Measurements from ENCODE around the gene CHST3.
"Not testable (repeated sequence)": the region's sequence is repeated elsewhere in the genome, so short reads cannot be mapped to it uniquely, and the experiment has no call there.

The CHST3 gene, protein sequence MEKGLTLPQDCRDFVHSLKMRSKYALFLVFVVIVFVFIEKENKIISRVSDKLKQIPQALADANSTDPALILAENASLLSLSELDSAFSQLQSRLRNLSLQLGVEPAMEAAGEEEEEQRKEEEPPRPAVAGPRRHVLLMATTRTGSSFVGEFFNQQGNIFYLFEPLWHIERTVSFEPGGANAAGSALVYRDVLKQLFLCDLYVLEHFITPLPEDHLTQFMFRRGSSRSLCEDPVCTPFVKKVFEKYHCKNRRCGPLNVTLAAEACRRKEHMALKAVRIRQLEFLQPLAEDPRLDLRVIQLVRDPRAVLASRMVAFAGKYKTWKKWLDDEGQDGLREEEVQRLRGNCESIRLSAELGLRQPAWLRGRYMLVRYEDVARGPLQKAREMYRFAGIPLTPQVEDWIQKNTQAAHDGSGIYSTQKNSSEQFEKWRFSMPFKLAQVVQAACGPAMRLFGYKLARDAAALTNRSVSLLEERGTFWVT

DNA sequence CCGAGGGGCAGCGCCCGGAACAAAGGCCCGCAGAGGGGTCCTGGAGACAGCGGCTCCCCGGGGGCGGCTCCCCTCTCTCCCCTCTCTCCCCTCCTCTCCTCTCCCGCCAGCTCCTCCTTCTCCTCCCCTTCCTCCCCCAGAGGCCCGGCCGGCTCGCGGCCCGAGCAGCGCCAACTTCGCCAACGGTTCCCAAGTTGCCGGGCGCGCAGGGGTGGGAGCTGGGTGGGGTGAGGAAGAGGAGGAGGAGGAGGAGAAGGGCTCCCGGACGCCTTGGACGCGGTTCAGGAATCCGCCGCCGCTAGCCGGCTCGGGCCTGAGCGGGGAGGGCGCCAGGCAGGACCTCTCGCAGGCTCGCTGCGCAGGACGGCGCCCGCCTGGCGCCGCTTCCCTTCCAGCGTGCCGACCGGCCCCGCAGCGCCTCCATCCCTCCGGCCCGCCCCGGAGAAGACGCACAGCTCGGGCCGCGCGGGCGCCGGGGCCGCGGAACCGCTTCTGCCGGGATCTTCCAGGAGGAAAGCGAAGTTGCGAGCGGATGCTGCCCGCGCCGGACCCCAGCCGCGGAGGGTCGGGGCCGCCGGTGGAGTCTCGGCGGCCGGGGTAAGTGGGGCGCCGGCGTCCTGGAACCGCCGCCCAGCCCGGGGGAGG lies at the start of gene CHST3:
Gene CHST3, plus strand, starts transcription at position 298 of the 645 bp plus-strand sequence. CDS start 41,448 bp downstream, outside the sequence.
- DNase-seq (ENCODE audit: low spot score) = no peak

DNA sequence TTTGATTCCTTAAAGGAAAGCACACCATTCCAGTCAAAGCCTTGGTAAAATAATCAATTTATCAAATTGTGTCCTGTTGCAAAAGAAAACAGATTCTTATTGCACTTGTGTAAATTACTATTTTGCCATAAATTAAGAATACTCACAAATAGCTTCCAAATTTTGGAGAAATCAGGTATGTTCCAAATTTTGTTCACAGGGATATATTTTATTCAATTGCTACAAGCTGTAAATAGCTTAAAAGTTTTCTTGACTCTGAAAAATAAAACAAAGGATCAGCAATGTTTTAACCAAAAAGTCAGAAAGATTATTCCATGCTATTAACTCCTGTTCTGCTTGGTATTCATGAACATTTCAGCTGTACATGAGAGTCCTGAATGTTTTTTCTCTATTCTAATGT lies 47.4 kb upstream of the CHST3 start:
- no peak for DNase-seq (ENCODE audit: low spot score)

DNA sequence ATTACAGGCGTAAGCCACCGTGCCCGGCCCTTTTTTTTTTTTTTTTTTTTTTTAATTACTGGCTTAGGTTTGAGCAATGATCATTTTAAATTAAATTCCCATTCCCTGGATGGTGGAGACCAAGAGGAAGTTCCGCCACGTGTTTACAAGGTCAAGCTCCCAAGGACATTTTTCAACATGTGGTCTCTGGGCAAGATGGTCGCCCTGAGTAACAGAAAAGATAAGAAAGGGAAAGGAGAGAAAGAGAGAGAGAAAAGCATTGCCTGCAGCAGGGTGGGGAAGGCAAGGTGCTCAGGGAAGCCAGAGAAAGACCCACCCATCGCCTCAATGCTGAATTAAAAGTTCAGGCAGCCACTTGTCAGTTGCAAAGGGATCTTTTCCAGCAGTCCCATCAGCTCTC lies 45.2 kb upstream of the CHST3 start:
- DNase-seq (ENCODE audit: low spot score) = no peak

DNA sequence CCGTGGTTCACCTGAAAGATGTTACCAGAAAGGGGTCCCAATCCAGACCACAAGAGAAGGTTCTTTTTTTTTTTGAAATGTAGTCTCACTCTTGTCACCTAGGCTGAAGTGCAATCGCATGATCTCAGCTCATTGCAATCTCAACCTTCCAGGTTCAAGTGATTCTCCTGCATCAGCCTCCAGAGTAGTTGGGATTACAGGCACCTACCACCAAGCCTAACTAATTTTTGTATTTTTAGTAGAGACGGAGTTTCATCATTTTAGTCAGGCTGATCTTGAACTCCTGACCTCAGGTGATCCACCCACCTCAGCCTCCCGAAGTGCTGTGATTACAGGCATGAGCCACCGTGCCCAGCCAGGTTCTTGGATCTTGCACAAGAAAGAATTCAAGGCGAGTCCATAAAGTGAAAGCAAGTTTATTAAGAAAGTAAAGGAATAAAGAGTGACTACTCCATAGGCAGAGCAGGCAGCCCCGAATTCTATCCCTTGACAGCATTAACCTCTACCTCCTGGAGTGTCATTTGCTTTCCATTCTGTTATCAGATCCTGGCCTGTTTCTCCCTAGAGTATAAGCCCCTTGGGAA lies 44.1 kb upstream of the CHST3 start:
- DNase-seq (ENCODE audit: low spot score) = not testable (repeated sequence)

DNA sequence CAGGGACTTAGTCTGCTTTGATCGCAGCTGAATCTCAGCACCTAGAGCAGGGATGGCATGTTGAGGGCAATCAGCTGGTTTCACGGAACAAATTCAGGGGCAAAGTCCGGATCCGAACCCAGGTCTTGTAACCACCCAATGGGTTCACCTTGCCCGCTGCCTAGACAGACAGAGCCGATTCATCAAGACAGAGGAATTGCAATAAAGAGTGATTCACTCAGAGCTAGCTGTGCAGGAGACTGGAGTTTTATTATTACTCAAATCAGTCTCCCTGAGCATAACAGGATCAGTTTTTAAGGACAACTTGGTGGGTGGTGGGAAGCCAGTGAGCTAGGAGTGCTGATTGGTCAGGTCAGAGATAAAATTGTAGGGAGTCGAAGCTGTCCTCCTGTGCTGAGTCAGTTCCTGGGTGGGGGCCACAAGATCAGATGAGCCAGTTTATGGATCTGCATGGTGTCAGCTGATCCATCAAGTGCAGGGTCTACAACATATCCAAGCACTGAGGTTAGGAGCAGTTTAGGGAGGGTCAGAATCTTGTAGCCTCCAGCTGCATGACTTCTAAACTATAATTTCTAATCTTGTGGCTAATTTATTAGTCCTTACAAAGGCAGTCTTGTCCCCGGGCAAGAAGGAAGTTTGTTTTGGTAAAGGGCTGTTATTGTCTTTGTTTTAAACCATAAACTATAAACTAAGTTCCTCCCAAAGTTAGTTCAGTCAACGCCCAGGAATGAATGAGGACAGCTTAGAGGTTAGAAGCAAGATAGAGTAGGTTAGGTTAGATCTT lies 43.5 kb upstream of the CHST3 start:
- no peak for DNase-seq (ENCODE audit: low spot score)

DNA sequence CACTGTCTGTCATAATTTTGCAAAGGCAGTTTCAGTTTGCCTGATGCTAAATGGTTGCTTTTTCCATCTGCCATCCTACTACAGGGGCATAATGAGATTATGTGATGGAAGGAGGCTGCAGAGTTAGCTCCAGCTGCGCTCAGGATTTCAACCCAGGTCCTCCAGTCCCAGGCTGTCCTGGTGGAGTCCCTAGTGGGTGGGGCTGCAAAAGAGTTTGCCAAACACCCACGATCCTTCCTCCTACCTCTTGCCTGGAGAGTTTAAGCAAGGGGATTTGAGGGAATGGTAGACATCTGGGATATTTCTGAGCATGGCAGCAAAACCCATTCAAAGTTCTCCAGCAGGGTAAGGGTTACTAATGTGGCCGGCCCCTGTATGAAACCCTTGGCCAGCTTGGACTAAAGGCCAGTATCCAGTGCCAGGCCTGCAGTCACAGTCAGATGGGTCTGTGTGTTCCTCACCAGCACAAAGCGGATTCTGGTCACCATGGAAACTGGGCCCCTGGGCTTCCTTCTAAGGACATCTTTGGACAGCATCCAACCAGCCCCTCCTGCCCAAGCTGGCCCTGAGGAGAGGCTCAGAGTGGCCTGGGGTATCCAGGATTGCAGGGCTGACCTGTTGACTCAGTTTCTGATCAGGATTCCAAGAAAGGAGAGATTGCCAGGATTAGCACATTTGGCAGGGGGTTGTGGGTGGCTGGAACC lies 42.7 kb upstream of the CHST3 start:
- peak; percentile 63 for DNase-seq (ENCODE audit: low spot score)

DNA sequence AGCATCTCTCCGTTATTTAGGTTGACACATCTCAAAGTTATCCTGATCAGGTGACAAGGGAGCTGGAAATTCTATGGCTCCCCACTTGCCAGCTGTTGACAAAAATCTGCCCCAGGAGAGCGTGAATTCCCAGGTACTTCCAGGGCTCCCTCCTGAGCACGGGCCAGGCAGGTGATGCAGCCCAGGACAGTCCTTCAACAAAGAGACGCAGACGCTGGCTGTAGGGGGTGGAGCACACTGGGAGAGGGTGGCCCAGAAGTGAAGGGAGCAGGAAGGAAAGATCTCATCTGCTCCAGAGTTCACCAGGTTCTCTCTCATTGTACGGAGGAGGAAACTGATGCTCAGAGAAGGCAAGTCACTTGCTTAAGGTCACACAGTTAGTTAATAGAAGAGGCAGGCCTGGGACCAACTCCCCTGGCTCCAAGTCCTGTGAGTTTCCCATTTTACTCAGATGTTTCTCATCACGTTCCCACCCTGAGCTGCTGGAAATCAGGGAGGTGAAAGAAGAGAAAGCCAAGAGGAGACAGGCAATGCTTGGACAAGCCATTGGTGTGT lies 41.0 kb upstream of the CHST3 start:
- no peak for DNase-seq (ENCODE audit: low spot score)

DNA sequence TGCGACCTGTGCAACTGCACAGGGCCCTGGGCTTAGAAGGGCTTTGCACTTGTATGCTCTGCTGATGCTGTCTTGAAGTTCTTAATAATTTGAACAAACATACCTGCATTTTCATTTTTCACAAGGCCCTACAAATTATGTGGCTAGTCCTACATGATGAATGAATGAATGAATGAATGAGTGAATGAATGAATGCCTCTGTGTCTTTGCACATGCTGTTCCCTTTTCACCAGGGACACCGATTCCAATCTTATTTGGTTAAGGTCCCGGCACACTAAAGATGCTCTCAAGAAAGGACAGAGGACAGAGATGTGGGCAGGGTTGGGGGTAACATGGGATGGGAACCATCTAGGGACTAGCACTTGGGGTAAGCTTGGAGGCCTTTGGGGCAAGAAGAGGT lies 39.4 kb upstream of the CHST3 start:
- DNase-seq (ENCODE audit: low spot score) = no peak

DNA sequence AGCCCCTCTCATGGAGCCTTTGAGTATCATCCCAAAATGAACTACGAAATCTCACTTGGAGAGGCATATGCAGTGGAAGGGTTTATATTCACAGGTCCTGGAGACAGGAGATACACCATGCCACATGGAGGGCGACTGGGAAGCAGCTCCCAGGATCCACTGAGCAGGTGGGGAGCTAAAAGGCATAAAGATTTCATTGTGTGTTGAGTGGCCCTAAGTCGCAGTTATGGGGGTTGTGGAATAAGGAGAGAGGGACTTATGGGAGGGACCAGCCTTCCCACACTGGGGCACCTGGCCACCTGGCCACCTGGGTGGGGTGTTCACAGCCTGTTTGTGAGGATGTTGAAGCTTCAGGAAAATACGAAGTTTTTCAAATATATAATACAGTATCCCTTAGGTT lies 37.0 kb upstream of the CHST3 start:
- DNase-seq (ENCODE audit: low spot score) = no peak

DNA sequence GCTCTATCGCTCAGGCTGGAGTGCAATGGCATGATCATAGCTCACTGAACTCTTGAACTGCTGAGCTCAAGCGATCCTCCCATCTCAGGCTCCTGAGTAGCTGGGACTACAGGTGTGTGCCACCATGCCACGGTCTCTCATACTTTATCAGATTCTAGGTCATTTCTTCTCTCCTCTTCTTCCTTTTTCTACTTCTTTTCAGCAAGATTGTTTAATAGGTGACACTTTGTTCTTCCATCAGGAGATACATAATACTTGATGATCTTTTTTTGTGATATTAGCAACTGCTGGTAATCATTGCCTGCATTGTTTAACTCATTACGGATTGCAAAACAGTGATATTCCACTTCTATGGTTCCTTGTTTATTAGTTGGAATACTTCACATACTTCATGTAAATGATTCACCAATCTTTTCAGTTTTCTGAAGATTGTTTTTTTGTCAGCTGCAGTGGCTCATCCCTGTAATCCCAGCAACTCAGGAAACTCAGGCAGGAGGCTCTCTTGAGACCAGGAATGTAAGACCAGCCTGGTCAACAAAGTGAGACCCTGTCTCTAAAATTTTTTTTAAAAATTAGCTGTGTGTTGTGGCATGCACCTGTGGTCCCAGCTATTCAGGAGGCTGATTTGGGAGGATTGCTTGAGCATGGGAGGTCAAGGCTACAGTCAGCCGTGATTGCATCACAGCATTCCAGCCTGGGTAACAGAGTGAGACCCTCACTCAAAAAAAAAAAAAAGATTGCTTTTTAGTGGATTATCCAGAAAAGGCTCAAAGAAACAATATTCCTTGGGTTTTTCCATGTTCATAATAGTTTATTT lies 36.2 kb upstream of the CHST3 start:
- DNase-seq (ENCODE audit: low spot score) = no peak

DNA sequence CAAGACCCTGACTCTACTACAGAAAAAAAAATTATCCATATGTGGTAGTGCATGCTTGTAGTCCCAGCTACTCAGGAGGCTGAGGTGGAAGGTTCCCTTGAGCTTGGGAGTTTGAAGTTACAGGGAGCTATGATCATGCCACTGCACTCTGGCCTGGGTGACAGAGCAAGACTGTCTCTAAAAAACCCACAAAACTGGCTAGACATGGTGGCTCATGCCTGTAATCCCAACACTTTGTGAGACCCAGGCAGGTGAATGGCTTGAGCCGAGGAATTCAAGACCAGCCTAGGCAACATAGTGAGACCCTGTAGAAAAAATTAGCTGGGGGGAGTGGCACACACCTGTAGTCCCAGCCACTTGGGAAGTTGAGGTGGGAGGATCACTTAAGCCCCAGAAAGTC lies 32.9 kb upstream of the CHST3 start:
- DNase-seq (ENCODE audit: low spot score) = no peak

DNA sequence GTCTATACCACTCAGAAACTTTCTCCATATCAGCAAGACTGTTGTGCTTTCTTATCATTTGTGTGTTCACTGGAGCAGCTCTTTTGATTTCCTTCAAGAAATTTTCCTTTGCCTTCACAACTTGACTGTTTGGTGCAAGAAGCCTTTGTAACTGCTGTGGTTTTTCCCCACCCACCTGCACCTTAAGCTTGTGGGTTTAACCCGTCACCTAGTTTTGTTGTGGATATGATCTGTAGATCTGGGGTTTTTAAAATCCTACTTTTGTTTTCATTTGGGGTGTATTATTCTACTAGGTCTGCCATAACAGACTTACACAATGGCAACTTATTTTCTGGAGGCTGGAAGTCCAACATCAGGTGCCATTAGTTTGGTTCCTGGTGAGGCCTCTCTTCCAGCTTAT lies 30.5 kb upstream of the CHST3 start:
- no peak for DNase-seq (ENCODE audit: low spot score)

DNA sequence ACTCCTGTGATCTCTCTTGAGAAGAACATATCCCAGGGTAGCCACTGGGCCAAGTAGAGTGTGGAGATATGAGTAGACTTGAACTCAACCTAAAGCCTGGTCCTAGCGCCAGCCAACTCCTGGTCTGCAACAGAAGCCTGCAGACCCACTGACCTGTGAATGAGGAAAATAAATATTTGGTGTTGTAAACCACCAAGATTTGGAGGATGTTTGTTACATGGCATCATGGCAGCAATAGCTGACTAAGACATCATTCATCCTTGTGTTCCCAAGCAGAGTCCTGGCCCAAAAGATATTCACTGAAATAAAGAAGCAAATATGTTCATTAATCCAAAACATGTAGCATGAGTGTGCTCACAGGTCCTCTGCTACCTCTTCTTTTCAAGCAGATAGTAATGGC lies 26.0 kb upstream of the CHST3 start:
- DNase-seq (ENCODE audit: low spot score) = no peak

DNA sequence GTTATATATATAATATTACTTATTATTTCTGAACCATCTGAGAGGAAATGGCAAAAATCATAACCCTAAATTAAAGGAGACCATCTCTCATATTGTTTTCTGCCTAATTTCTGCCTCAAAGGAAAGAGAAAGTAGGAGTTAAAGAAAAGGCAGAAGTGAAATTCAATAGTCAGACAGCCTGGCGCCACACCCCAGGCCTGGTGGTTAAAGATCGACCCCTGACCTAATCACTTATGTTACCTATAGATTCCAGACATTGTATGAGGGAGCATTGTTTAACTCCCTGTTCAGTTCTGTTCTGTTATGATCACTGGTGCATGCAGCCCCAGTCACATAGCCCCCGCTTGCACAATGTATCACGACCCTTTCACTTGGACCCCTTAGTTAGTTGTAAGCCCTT lies 24.9 kb upstream of the CHST3 start:
- no peak for DNase-seq (ENCODE audit: low spot score)

DNA sequence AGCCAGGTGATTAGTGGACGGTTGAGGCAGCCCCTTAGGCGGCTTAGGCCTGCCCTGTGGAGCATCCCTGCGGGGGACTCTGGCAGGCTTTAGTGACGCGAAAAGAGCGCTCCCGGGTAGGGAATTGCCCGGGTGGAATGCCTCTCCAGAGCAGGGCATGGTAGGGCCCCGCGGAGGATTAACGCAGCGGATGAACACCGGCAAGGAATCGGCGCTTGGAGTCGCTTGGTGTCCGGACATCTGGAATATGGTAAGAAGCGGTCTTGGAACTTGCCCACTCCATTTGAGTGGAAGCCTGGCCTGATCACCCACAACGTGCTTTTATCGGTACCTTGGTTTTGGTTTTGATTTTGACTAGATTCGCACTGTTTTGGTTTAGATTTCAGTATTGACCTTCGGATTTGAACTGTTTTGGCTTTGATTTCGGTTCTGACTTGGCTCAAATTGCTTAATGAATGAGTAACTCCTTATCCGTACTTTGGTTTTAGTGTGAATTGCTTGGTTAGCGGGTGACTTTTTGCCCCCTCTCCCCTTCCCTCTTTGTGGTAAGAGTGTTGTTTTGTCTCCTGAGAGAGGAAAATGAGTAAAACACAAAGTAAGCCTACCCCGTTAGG lies 24.2 kb upstream of the CHST3 start:
- DNase-seq (ENCODE audit: low spot score) = no peak

DNA sequence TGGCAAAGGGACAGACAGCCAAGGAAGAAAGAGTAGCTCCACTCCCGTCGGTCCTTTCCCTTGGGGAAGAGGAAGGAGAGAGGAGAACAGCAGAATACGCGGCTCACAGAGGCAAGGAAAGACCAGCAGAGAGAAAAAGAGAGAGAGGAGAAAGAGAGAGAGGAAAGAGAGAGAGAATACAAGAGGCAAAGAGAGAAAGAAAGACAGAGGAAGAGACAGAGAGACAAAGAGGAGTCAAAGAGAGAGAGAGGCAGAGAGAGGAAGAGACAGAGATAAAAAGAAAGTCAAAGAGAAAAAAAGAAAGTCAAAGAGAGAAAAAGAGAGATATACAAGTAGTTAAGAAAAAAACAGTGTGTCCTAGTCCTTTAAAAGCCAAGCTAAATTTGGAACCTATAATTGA lies 23.4 kb upstream of the CHST3 start:
- no peak for DNase-seq (ENCODE audit: low spot score)

DNA sequence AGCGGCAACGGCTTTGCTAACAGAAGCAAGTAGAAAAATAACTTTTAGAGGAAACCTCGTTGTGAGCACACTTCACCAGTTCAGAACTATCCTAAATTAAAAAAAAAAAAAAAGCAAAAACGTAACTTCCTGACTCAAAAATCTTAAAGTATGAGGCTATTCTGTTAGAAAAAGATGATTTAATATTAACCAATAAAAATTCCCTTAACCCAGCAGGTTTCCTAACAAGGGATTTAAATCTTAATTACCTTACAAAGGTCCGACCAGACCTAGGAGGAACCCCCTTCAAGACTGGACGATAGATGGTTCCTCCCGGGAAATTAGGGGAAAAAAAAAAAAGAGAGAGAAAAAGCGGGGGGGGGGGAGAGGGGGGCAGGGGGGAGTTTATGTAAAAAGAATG lies 22.9 kb upstream of the CHST3 start:
- DNase-seq (ENCODE audit: low spot score) = no peak

DNA sequence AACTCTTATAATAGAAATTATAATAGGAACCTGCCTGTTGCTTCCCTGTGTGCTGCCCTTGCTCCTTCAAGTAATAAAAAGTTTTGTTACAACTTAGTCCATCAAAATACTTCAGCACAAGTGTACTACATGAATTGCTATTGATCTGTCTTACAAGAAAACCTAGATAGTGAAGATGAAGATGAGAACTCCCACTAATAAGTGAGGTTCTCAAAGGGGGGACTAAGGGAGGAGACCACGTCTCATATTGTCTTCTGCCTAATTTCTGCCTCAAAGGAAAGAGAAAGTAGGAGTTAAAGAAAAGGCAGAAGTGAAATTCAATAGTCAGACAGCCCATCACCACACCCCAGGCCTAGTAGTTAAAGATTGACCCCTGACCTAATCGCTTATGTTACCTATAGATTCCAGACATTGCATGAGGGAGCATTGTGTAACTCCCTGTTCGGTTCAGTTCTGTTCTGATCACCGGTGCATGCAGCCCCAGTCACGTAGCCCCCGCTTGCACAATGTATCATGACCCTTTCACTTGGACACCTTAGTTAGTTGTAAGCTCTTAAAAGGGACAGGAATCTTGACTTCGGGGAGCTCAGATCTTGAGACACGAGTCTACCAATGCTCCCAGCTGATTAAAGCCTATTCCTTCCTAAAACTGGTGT lies 18.2 kb upstream of the CHST3 start:
- DNase-seq (ENCODE audit: low spot score) = no peak

DNA sequence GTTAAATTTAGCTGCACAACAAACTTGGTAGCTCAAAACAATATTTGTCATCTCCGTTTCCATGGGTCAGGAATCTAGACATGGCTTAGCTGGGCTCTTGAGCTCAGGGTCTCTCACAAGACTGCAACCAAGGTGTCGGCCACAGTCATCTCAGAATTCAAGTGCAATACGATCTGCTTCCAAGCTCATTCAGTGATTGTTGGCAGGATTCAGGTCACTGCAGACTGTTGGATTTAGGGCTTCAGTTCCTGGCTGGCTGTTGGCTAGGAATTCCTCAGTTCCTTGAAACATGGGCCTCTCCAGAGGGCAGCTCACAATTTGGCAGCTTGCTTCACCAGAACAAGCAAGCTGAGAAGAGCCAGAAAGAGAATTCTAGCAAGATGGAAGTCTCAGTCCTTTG lies 17.5 kb upstream of the CHST3 start:
- peak; percentile 63 for DNase-seq (ENCODE audit: low spot score)
